H9 (cell line): ENCODE data around the gene NEDD4L. TPM values are rescaled to one million over a fixed set of nuclear protein-coding genes. Genes with fewer than 3 reads are reported as not detected.

Experiments used
- DNase-seq: peaks from one replicate; pipeline ENCODE4 v3.0.0-alpha.2; 2017
- H2AFZ ChIP-seq: one replicate; pipeline ENCODE4 v1.6.1; 2013; ENCODE audit warnings: mild to moderate bottlenecking, low read length, control low read depth, moderate library complexity
- H2AK5ac ChIP-seq: 2 replicates; pipeline ENCODE4 v1.6.1; 2013; ENCODE audit warnings: low read length, control low read depth, mixed read lengths; ENCODE audit not compliant: insufficient read length
- H2BK120ac ChIP-seq: one replicate; pipeline ENCODE4 v1.6.1; 2013; ENCODE audit warnings: low read depth, mild to moderate bottlenecking, low read length, control low read depth, inconsistent platforms; ENCODE audit not compliant: poor library complexity, severe bottlenecking
- H2BK12ac ChIP-seq: 2 replicates; pipeline ENCODE4 v1.6.1; 2013; ENCODE audit warnings: low read length, control low read depth, mixed read lengths, low read depth; ENCODE audit not compliant: insufficient read length
- H2BK15ac ChIP-seq: 2 replicates; pipeline ENCODE4 v1.6.1; 2013; ENCODE audit warnings: low read depth, low read length, control low read depth
- H2BK20ac ChIP-seq: one replicate; pipeline ENCODE4 v1.6.1; 2013; ENCODE audit warnings: low read depth, mild to moderate bottlenecking, low read length, control low read depth, inconsistent platforms; ENCODE audit not compliant: poor library complexity, severe bottlenecking
- H2BK5ac ChIP-seq: 2 replicates; pipeline ENCODE4 v1.6.1; 2013; ENCODE audit warnings: low read length, control low read depth, mixed read lengths; ENCODE audit not compliant: insufficient read length
- H3K14ac ChIP-seq: 2 replicates; pipeline ENCODE4 v1.6.1; 2013; ENCODE audit warnings: low read length, control low read depth; ENCODE audit not compliant: insufficient read depth
- H3K18ac ChIP-seq: 2 replicates; pipeline ENCODE4 v1.6.1; 2013; ENCODE audit warnings: low read depth, mild to moderate bottlenecking, mixed read lengths, low read length, control low read depth; ENCODE audit not compliant: insufficient read length
- H3K23ac ChIP-seq: 2 replicates; pipeline ENCODE4 v1.6.1; 2013; ENCODE audit warnings: low read length, control low read depth, mixed read lengths, low read depth; ENCODE audit not compliant: insufficient read length
- H3K23me2 ChIP-seq: 2 replicates; pipeline ENCODE4 v1.6.1; 2013; ENCODE audit warnings: low read depth, mild to moderate bottlenecking, mixed read lengths, low read length, control low read depth; ENCODE audit not compliant: insufficient read length, poor library complexity, severe bottlenecking
- H3K27ac ChIP-seq: 2 replicates; pipeline ENCODE4 v1.5.1; 2013; ENCODE audit warnings: low read length, control low read depth, mixed read lengths, low read depth; ENCODE audit not compliant: insufficient read length
- H3K27me3 ChIP-seq: 2 replicates; pipeline ENCODE4 v1.6.1; 2013; ENCODE audit warnings: low read length, control low read depth, inconsistent platforms; ENCODE audit not compliant: insufficient read depth
- H3K4ac ChIP-seq: 2 replicates; pipeline ENCODE4 v1.6.1; 2013; ENCODE audit warnings: low read depth, mild to moderate bottlenecking, control low read depth, inconsistent platforms, low read length, moderate library complexity
- H3K4me1 ChIP-seq: 2 replicates; pipeline ENCODE4 v1.6.1; 2013; ENCODE audit warnings: low read length, control low read depth, inconsistent platforms; ENCODE audit not compliant: insufficient read depth
- H3K4me2 ChIP-seq: 2 replicates; pipeline ENCODE4 v1.6.1; 2013; ENCODE audit warnings: low read length, control low read depth, mixed read lengths; ENCODE audit not compliant: insufficient read length, insufficient read depth
- H3K56ac ChIP-seq: 2 replicates; pipeline ENCODE4 v1.6.1; 2013; ENCODE audit warnings: low read depth, mild to moderate bottlenecking, mixed read lengths, low read length, control low read depth; ENCODE audit not compliant: insufficient read length
- H3K79me1 ChIP-seq: 2 replicates; pipeline ENCODE4 v1.6.1; 2013; ENCODE audit warnings: low read depth, mild to moderate bottlenecking, moderate library complexity, low read length, control low read depth, inconsistent platforms; ENCODE audit not compliant: insufficient read depth, poor library complexity, severe bottlenecking
- H3K79me2 ChIP-seq: 2 replicates; pipeline ENCODE4 v1.6.1; 2013; ENCODE audit warnings: low read length, control low read depth, inconsistent platforms; ENCODE audit not compliant: insufficient read depth
- H3K9ac ChIP-seq: 2 replicates; pipeline ENCODE4 v1.6.1; 2013; ENCODE audit warnings: low read length, control low read depth, mixed read lengths; ENCODE audit not compliant: insufficient read length; ENCODE audit errors: extremely low read depth
- H3K9me3 ChIP-seq: one replicate; pipeline ENCODE4 v1.6.1; 2013; ENCODE audit warnings: low read depth, low read length, inconsistent platforms; ENCODE audit not compliant: control insufficient read depth
- H3T11ph ChIP-seq: one replicate; pipeline ENCODE4 v1.6.1; 2013; ENCODE audit warnings: mild to moderate bottlenecking, low read length, control low read depth, inconsistent platforms
- H4K20me1 ChIP-seq: one replicate; pipeline ENCODE4 v1.6.1; 2013; ENCODE audit not compliant: control insufficient read depth, insufficient read length, insufficient read depth
- H4K5ac ChIP-seq: 2 replicates; pipeline ENCODE4 v1.6.1; 2013; ENCODE audit warnings: low read depth, mild to moderate bottlenecking, mixed read lengths, low read length, control low read depth; ENCODE audit not compliant: insufficient read length
- H4K8ac ChIP-seq: replicated peaks from 2 replicates; pipeline ENCODE4 v1.6.1; 2013; ENCODE audit warnings: low read length, control low read depth, mixed read lengths, low read depth; ENCODE audit not compliant: insufficient read length
- H4K91ac ChIP-seq: 2 replicates; pipeline ENCODE4 v1.6.1; 2013; ENCODE audit warnings: low read depth, mild to moderate bottlenecking, moderate library complexity, mixed read lengths, low read length, control low read depth; ENCODE audit not compliant: insufficient read length
- H3K27ac Mint-ChIP-seq, 3 experiments: 2 replicates in 2 of 3; 3 replicates in 1 of 3; pipeline ENCODE4 v1.8.0; 2020 to 2021; ENCODE audit warnings: mixed read lengths in 3 of 3, mild to moderate bottlenecking in 1 of 3, moderate library complexity in 1 of 3
- H3K27me3 Mint-ChIP-seq: 2 replicates; pipeline ENCODE4 v1.8.0; 2021; ENCODE audit warnings: low read depth, mild to moderate bottlenecking, moderate library complexity, mixed read lengths
- H3K36me3 Mint-ChIP-seq, 3 experiments: 2 replicates in 2 of 3; 3 replicates in 1 of 3; pipeline ENCODE4 v1.8.0; 2020 to 2021; ENCODE audit warnings: low read depth in 3 of 3, mixed read lengths in 3 of 3; ENCODE audit not compliant: insufficient read depth in 1 of 3
- H3K4me1 Mint-ChIP-seq, 2 experiments: 2 replicates each; pipeline ENCODE4 v1.8.0; 2020; ENCODE audit warnings: mixed read lengths in 2 of 2
- H3K4me3 Mint-ChIP-seq, 2 experiments: 2 replicates in 1 of 2; 3 replicates in 1 of 2; pipeline ENCODE4 v1.8.0; 2020 to 2021; ENCODE audit warnings: mild to moderate bottlenecking in 2 of 2, mixed read lengths in 2 of 2, moderate library complexity in 1 of 2
- H3K9me3 Mint-ChIP-seq, 2 experiments: 2 replicates in 1 of 2; 3 replicates in 1 of 2; pipeline ENCODE4 v1.8.0; 2020; ENCODE audit warnings: mild to moderate bottlenecking in 2 of 2, mixed read lengths in 2 of 2, moderate library complexity in 1 of 2
- CTCF ChIP-seq: fragments of 200-600 bp; sonication (generic); conservative IDR thresholded peaks from 3 replicates; pipeline ENCODE4 v1.8.0; 2021; ENCODE audit warnings: antibody characterized with exemption, mild to moderate bottlenecking
- WGBS: extraction: QIAGEN DNeasy Blood & Tissue Kit; methylation state at CpG from one replicate; pipeline ENCODE4 v1.1.7; 2013; ENCODE audit warnings: missing lambda C conversion rate, low lambda C conversion rate, mixed read lengths; ENCODE audit not compliant: insufficient read length; ENCODE audit errors: extremely low coverage; 5-methylcytosine and 5-hydroxymethylcytosine counted together
- total RNA-seq: library from RNA; stranded (reverse); gene quantifications from 2 replicates; pipeline ENCODE4 v1.2.1, GENCODE V29; 2021

Gene NEDD4L
- total RNA-seq, 1 experiment from 2014 or later = 76.3 TPM

GRCh38 chr18:58308463-58308862 lies 264.4 kb downstream of the NEDD4L start:
- Histone ChIP-seq H2BK20ac (no peak overlapping the region), H3K27me3 (no peaks in the 10 kb centered on the region), H2BK5ac (no peak overlapping the region), H3K14ac (no peak overlapping the region), H2AFZ (no peak overlapping the region), H3K4ac (no peak overlapping the region), H3K79me2 (peaks cover 2% of the 10 kb centered on the region; the same call in 1 of the 2 replicates), H3K79me1 (no peaks in the 10 kb centered on the region), H4K8ac (no peak overlapping the region), H3K27ac (no peak overlapping the region), H3K4me2 (no peak overlapping the region), H3K9ac (no peak overlapping the region), H2BK15ac (no peak overlapping the region), H2BK120ac (no peak overlapping the region), H4K91ac (no peak overlapping the region), H3K23ac (no peak overlapping the region), H3K4me1 (0 out of 2 replicates have a peak, but pooled peaks cover 2% of the 10 kb centered on the region), H3T11ph (no peak overlapping the region), H3K9me3 (peaks cover 5% of the 10 kb centered on the region), H3K18ac (no peak overlapping the region), H3K23me2 (no peaks in the 10 kb centered on the region), H2AK5ac (no peak overlapping the region), H4K20me1 (no peaks in the 10 kb centered on the region), H2BK12ac (no peak overlapping the region), H3K56ac (no peak overlapping the region), H4K5ac (no peak overlapping the region)
- Mint-ChIP-seq H3K9me3 (peaks cover 3 to 5% of the 10 kb centered on the region in 2 experiments; a peak in 2 of 5 replicates), H3K4me1 (peaks cover 2 to 7% of the 10 kb centered on the region in 2 experiments; a peak in 2 of 4 replicates), H3K27me3 (no peaks in the 10 kb centered on the region), H3K27ac (no peak overlapping the region), H3K4me3 (no peak overlapping the region), H3K36me3 (peaks cover 9 to 13% (median 10%) of the 10 kb centered on the region in 3 experiments; a peak in 6 of 7 replicates)
- WGBS = no CpG with 5 or more reads among the region's 8 CpGs
- no peak for DNase-seq
- no peak for TF ChIP-seq CTCF
